HG02759 (cell line): ENCODE measurements around the gene THSD4.
"Not testable (repeated sequence)": the region's sequence is repeated elsewhere in the genome, so short reads cannot be mapped to it uniquely, and the experiment has no call there.

Experiments
- ATAC-seq: cut with Tn5 transposase; IDR thresholded peaks from one replicate; pipeline ENCODE4 v1.9.1; 2021; ENCODE audit warnings: mild to moderate bottlenecking, moderate library complexity; ENCODE audit not compliant: unreplicated experiment

The THSD4 gene

DNA sequence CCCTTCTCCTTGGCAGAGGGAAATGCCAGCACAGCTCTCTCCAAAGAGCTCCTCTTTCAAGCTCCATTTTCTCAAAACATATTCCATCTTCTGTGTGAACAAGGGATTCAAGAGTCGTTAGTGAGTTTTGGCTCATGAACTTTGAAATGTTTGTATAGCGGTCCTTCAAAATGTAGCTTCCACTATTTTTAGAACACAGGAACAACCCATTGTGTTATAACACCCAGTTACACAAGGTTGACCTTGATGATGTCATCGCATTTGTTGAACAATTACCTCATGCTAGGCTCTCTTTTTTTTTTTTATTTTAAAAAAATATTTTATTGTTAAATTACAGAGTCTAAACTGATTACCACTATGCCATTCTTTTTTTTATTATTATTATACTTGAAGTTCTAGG is 251.7 kb downstream of the THSD4 start:
- no peak for ATAC-seq

DNA sequence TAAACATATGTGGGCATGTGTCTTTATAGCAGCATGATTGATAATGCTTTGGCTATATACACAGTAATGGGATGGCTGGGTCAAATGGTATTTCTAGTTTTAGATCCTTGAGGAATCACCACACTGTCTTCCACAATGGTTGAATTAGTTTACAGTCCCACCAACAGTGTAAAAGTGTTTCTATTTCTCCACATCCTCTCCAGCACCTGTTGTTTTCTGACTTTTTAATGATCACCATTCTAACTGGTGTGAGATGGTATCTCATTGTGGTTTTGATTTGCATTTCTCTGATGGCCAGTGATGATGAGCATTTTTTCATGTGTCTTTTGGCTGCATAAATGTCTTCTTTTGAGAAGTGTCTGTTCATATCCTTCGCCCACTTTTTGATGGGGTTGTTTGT is 252.5 kb downstream of the THSD4 start:
- ATAC-seq: not testable (repeated sequence)

GRCh38 chr15:71372769-71373168 is 257.5 kb downstream of the THSD4 start:
- not testable (repeated sequence) for ATAC-seq

DNA sequence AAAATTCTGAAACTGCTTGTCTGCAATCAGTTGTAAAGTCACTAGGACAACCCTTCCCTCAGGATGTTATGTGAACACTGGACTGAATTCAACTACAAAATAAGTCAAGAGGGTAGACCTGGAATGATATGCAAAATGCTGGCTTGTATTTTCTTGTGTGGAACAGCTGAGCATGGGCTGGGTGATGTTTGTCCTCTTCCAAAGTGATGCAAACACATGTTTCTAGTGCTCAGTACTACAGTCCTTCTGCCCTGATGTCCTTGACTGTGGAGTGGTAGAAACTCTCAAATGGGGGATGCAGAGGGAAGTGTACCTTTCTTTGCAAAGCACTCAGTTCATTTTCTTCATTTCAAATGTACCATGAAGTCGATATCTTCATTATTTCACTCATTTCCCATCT is 258.6 kb downstream of the THSD4 start:
- no peak for ATAC-seq

DNA sequence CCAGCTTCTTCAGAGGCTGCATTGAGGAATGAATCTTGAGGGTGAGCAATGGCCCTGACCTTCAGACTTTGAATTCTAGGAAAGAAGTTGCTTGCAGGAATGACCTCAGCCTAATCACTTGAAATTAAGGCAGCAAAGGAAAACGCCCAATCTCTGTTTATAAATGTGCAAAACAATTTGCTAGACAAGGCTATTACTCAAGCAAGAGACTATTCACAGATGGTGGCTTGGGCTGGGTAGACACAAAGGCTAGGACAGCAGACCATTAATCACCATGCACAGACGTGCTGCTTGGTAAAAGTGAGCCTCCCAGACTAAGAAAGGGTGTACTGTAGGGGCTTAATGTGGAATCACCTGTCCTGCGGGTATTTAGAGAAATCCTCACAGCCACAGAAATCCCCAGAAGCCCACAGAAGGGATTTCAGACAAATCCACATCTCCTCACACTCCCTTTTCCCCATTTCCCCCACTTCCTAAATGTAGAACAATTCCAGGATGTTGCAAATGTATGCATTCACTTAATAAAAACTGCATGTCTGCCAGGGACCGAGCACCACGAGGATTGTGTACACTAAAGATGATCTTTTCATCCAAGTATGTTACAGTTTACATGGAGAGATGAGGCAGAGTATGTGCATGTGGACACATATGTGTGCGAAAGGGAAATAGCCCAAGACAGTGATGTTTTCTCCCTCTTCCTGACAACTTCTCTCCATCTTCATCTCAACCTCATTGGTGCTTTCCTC is 259.5 kb downstream of the THSD4 start:
- ATAC-seq: no peak

DNA sequence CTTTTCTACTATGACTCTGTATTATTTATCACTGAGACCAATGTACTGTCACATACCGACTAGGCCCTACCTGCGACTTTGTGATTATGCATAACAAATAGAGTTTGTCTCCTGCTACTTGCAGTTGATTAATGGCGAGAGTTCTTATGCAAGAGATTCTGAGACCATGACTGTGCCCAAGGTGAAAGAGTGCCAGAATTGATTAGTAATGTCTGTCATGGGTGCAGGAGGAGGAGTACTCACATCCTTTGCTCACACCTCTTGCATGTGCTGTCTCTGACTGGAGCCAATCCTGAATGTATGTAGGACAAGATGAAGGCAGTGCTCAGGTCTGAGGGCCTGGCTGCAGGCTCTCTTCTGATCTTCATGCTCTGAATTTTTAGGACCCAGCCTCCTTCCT is 260.7 kb downstream of the THSD4 start:
- ATAC-seq: no peak

- no peak for ATAC-seq
Observed at GRCh38 chr15:71379893-71380292, 264.6 kb downstream of the THSD4 start.

- ATAC-seq: no peak
Observed at GRCh38 chr15:71380345-71380744, 265.1 kb downstream of the THSD4 start.

- ATAC-seq: no peak
Observed at GRCh38 chr15:71384501-71384900, 269.2 kb downstream of the THSD4 start.

- ATAC-seq: no peak
Observed at GRCh38 chr15:71385026-71385425, 269.8 kb downstream of the THSD4 start.

DNA sequence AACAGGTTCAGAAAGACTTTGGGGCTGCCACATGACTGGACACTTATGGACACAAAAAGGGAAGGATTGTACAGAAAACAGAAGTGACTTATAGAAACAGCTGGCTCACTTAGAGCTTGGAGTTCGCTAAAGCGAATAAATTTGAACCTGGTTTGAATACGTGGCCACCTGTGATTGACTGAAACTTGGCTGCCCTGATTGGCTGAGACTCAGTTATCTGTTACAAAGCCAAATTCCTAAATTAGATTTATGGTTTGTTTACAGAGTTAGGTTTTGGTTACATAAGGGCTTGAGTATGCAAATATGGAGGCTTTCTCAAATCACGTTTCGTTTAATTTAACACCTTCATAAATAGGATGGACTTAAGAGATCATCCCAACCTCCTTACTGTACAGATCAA is 270.2 kb downstream of the THSD4 start:
- ATAC-seq: no peak

- no peak for ATAC-seq
Observed at GRCh38 chr15:71386005-71386404, 270.7 kb downstream of the THSD4 start.

DNA sequence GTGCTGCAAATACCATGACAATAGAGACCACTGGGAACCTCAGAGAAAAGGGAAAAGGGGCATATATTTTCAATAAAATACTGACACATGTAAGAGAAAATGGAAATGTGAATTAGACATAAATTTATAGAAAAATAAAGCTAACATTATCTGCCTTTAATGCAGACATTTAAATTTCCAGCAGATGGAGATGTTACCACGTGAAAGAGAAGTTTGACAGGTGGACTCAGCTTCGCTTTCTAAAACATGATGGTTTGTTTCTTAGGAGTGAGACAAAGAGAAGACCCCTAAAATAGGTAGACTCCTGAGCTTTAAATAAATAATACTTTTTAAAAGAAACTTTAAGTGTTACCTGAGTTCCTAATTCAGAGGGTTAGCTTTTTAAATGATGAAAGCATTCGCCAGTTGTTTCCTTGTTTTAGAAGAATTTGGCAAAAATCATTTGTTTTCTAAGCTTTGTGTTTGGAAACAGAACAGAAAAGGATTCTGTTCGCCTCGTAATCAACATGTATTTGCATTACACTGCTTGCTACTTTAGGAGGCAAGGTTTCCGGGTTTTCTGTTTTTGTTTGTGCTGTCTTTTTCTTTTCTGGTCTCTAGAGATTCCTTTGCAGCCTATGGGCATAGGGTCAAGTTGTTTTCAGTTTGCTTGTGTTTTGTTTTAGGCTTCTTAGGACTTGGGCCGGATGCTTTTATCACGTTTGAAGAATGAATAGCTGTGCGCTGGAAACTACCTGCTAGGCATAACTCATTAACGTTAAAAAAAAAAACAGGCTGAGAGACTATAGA is 271.4 kb downstream of the THSD4 start:
- no peak for ATAC-seq

- ATAC-seq: no peak
Observed at GRCh38 chr15:71387810-71388209, 272.5 kb downstream of the THSD4 start.

GRCh38 chr15:71390096-71390495 is 274.8 kb downstream of the THSD4 start:
- ATAC-seq: no peak

DNA sequence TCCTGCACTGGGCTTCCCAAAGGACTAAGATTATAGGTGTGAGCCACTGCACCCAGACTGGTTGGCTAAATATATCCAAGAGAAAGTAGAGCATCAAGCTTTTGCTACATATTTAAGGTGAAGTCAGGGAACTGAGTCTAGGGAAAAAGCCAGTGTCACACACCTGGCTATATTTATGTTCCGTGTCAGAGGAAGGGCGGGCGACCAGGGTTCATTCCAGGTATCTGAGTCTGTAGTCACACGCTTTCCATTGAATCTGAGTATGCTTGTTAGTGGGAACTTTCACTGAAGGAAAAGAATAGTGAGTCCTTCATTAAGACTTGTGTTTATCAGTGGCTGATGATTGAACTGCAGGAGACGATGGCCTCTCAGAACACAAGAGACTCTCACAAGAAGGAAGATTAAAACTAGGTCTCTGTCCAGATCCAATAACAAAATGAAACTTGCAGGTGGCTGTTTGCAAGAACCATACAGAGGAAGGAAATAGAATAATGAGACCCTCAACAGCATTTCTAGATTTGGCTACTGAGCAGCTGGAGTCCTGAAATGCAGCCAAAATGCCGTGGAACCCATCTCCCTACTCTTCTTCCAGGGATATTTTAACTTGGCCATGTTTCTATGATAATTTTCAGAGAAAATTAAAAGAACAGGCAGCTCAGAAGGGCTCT is 276.3 kb downstream of the THSD4 start:
- ATAC-seq: no peak

DNA sequence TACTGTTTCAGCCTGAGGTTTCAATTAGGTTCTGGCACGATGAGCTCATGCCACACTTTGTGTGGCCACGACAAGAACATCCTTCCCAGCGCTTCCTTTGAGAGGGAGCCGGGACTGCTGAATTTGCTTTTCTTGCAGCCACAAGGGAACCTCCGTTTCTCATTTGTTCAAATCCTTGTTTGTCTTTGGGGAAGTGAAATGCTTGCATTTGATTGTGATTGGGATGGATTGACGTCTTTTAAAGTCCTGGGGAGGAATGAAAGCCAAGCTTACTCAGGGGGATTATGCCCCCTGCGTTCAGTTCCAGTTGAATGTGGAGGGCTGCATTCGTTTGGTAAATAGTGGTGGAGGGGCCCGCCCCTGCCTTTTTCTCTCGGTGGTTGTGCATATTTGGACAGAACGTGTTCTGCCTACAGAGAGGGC is 277.6 kb downstream of the THSD4 start:
- ATAC-seq: no peak

GRCh38 chr15:71393383-71393782 is 278.1 kb downstream of the THSD4 start:
- no peak for ATAC-seq

DNA sequence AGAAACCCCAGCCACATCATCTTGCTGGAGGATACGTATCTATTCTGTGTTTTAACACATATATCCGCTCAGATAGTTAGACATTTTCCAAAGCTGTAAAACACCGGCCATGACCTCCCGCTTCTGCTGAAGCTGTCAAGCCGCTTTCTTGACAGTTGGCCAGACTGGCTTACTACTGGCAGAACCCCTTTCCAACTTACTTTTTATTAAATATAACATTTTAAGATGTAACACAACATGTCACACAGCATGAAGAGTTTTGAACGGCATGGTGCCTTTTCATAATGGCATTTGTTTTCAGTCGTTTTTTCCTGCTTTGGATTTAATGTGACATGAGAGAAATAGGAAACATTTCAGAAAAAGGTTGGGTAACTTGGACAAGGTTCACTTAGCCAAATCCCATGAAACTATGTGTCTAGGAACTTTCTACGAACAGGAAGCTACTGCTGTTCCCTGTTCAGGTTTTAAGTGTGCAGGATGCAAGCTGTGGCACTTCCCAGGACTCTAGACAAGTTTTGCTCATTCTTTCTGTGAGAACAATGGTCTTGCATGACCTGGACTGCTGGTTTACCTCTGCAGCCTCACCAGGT is 281.4 kb downstream of the THSD4 start:
- ATAC-seq: no peak

GRCh38 chr15:71397377-71397776 is 282.1 kb downstream of the THSD4 start:
- no peak for ATAC-seq

DNA sequence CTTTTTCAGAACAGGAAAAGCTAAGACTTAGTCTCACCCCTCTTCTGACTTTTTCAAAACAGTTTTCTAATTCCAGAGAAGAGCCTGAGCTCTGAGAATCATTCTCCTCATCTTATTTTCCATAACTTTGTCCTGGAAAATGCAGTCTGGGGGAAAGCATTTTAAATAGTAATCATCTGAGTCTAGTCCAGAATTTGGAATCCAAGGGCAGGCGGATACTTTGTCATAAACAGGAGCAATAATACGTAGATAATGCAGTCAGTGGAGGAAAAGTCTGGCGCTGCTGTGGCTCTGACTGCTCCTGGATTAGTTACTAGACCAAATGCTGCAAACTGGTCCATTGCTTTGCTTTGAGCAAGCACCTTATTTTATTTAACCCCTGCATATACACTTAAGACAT is 285.0 kb downstream of the THSD4 start:
- ATAC-seq: no peak
